ENCODE results near the gene NPY4R.
"Not testable (repeated sequence)": the region's sequence is repeated elsewhere in the genome, so short reads cannot be mapped to it uniquely, and the experiment has no call there.

NPY4R gene

GRCh38 chr10:46473758-46474157 lies 8.0 kb upstream of the NPY4R start:
- H3K4me3 ChIP-seq (ENCODE audit: low read length); DNase-seq (ENCODE audit: low read depth): not testable (repeated sequence)

- DNase-seq (ENCODE audit: low read depth); H3K4me3 ChIP-seq (ENCODE audit: low read length): not testable (repeated sequence)
These were observed 4.4 kb upstream of the NPY4R start for GRCh38 chr10:46470134-46470533.

- DNase-seq (ENCODE audit: low read depth) = not testable (repeated sequence)
These were observed 2.5 kb upstream of the NPY4R start for GRCh38 chr10:46468119-46468809.

GRCh38 chr10:46463608-46464007 lies 2.1 kb downstream of the NPY4R start:
- peak; percentile 63 for DNase-seq (ENCODE audit: low read depth)
- not testable (repeated sequence) for H3K4me3 ChIP-seq (ENCODE audit: low read length)

More at GRCh38 chr10:46468119-46468809, 2.5 kb upstream of the NPY4R start:
- H3K4me3 ChIP-seq (ENCODE audit: low read length) = not testable (repeated sequence)

- not testable (repeated sequence) for H3K4me3 ChIP-seq (ENCODE audit: low read length); DNase-seq (ENCODE audit: low read depth)
These were observed 3.5 kb downstream of the NPY4R start for GRCh38 chr10:46462276-46462675.

GRCh38 chr10:46459579-46459978 lies 6.2 kb downstream of the NPY4R start:
- DNase-seq (ENCODE audit: low read depth); H3K4me3 ChIP-seq (ENCODE audit: low read length): not testable (repeated sequence)

GRCh38 chr10:46457071-46457470 lies 8.7 kb downstream of the NPY4R start:
- H3K4me3 ChIP-seq (ENCODE audit: low read length); DNase-seq (ENCODE audit: low read depth): not testable (repeated sequence)

- H3K4me3 ChIP-seq (ENCODE audit: low read length); DNase-seq (ENCODE audit: low read depth): not testable (repeated sequence)
These were observed 9.8 kb downstream of the NPY4R start for GRCh38 chr10:46455992-46456391.

GRCh38 chr10:46451365-46451764 lies 14.4 kb downstream of the NPY4R start:
- H3K4me3 ChIP-seq (ENCODE audit: low read length); DNase-seq (ENCODE audit: low read depth): not testable (repeated sequence)

- DNase-seq (ENCODE audit: low read depth); H3K4me3 ChIP-seq (ENCODE audit: low read length): not testable (repeated sequence)
These were observed 14.9 kb downstream of the NPY4R start for GRCh38 chr10:46450829-46451228.

- not testable (repeated sequence) for H3K4me3 ChIP-seq (ENCODE audit: low read length); DNase-seq (ENCODE audit: low read depth)
These were observed 18.3 kb downstream of the NPY4R start for GRCh38 chr10:46447439-46447838.

- not testable (repeated sequence) for H3K4me3 ChIP-seq (ENCODE audit: low read length); DNase-seq (ENCODE audit: low read depth)
These were observed 20.2 kb downstream of the NPY4R start for GRCh38 chr10:46445389-46446122.

- DNase-seq (ENCODE audit: low read depth); H3K4me3 ChIP-seq (ENCODE audit: low read length): not testable (repeated sequence)
These were observed 22.3 kb downstream of the NPY4R start for GRCh38 chr10:46443422-46443821.

- not testable (repeated sequence) for DNase-seq (ENCODE audit: low read depth); H3K4me3 ChIP-seq (ENCODE audit: low read length)
These were observed 23.0 kb downstream of the NPY4R start for GRCh38 chr10:46442706-46443275.

- not testable (repeated sequence) for H3K4me3 ChIP-seq (ENCODE audit: low read length)
- DNase-seq (ENCODE audit: low read depth) = peak; percentile 75
These were observed 23.9 kb downstream of the NPY4R start for GRCh38 chr10:46441837-46442278.

- H3K4me3 ChIP-seq (ENCODE audit: low read length); DNase-seq (ENCODE audit: low read depth): not testable (repeated sequence)
These were observed 24.8 kb downstream of the NPY4R start for GRCh38 chr10:46440942-46441341.

GRCh38 chr10:46423550-46423949 lies 42.2 kb downstream of the NPY4R start:
- H3K4me3 ChIP-seq (ENCODE audit: low read length); DNase-seq (ENCODE audit: low read depth): not testable (repeated sequence)

GRCh38 chr10:46419570-46420379 lies 46.0 kb downstream of the NPY4R start:
- H3K4me3 ChIP-seq (ENCODE audit: low read length); DNase-seq (ENCODE audit: low read depth): not testable (repeated sequence)

- not testable (repeated sequence) for H3K4me3 ChIP-seq (ENCODE audit: low read length); DNase-seq (ENCODE audit: low read depth)
These were observed 47.5 kb downstream of the NPY4R start for GRCh38 chr10:46418283-46418682.
